K562 (cell line): Measurements from ENCODE around the gene CELF4. TPM values are rescaled to one million over a fixed set of nuclear protein-coding genes. Genes with fewer than 3 reads are reported as not detected.

Experiments used
- ATAC-seq: fragments of 200-7000 bp; cut with Tn5 transposase; 3 replicates; pipeline ENCODE4 v1.9.1; 2020; ENCODE audit warnings: moderate library complexity
- BruUV-seq: library from RNA; stranded (reverse); fragments of 400-500 nt; replicated peaks from 2 replicates; lab custom pipeline; 2021; lab: Mats Ljungman, UMichigan
- CTCF ChIA-PET: fragments of 300-600 bp; formaldehyde crosslinking; extraction: SDS; loops from one replicate; lab custom pipeline; 2021; ENCODE audit warnings: low intra/inter-chr PET ratio; lab: Yijun Ruan, JAX
- POLR2A ChIA-PET: fragments of 300-600, 350-650 bp; sonication (Branson Sonifier 250); formaldehyde crosslinking; extraction: SDS; loops from one replicate; lab custom pipeline; 2021; ENCODE audit warnings: antibody characterized with exemption, inconsistent platforms; lab: Yijun Ruan, JAX
- DNase-seq, 4 experiments: peaks; one replicate each; pipeline versions ENCODE4 v3.0.0 to v3.0.0-alpha.2; 2011 to 2018; ENCODE audit warnings: low spot score in 3 of 4, mixed read lengths in 3 of 4; ENCODE audit errors: extremely low read depth in 1 of 4
- FAIRE-seq: peaks from 2 replicates; lab custom pipeline; 2011; peaks lifted over from hg19 to GRCh38; lab: Jason Lieb, UNC
- H2AFZ ChIP-seq: 2 replicates; pipeline ENCODE4 v1.6.0; 2011; ENCODE audit warnings: low read depth, low read length, control low read depth, inconsistent platforms
- H3K27ac ChIP-seq: fragments of 200-600 bp; 3 replicates; pipeline ENCODE4 v1.8.0; 2011; ENCODE audit warnings: low read depth, mild to moderate bottlenecking, control low read depth, inconsistent platforms, low read length, moderate library complexity, mixed read lengths; ENCODE audit errors: extremely low read depth
- H3K27me3 ChIP-seq, 2 experiments: fragments of 300-600 bp in 1 of 2; 2 replicates in 1 of 2; 3 replicates in 1 of 2; pipeline versions ENCODE4 v1.6.0 to v1.8.0; 2011; ENCODE audit warnings: inconsistent platforms in 2 of 2, low read length in 2 of 2, mild to moderate bottlenecking in 1 of 2, mixed read lengths in 1 of 2, moderate library complexity in 1 of 2; ENCODE audit not compliant: control insufficient read depth in 2 of 2, insufficient read depth in 2 of 2
- H3K36me3 ChIP-seq: fragments of 300-600 bp; 3 replicates; pipeline ENCODE4 v1.8.0; 2011; ENCODE audit warnings: mild to moderate bottlenecking, low read length, inconsistent platforms; ENCODE audit not compliant: control insufficient read depth, insufficient read depth
- H3K4me1 ChIP-seq, 2 experiments: fragments of 200-600 bp in 1 of 2; replicated peaks in 1 of 2; 2 replicates in 1 of 2; 3 replicates in 1 of 2; pipeline versions ENCODE4 v1.5.1 to v1.8.0; 2011; ENCODE audit warnings: inconsistent platforms in 2 of 2, low read length in 2 of 2, mild to moderate bottlenecking in 1 of 2, mixed read lengths in 1 of 2, moderate library complexity in 1 of 2; ENCODE audit not compliant: control insufficient read depth in 2 of 2, insufficient read depth in 2 of 2
- H3K4me2 ChIP-seq: 2 replicates; pipeline ENCODE4 v1.6.1; 2011; ENCODE audit warnings: low read length, control low read depth, inconsistent platforms, mixed read lengths; ENCODE audit not compliant: insufficient read depth
- H3K4me3 ChIP-seq: fragments of 200-600 bp; sonication (generic), shearing (Covaris generic); 2 replicates; pipeline ENCODE4 v1.5.1; 2016; ENCODE audit warnings: control low read depth, inconsistent platforms
- H3K79me2 ChIP-seq: fragments of 200-600 bp; 3 replicates; pipeline ENCODE4 v1.8.0; 2011; ENCODE audit warnings: low read length, inconsistent platforms; ENCODE audit not compliant: control insufficient read depth, insufficient read depth
- H3K9ac ChIP-seq, 2 experiments: 2 replicates each; pipeline versions ENCODE4 v1.6.0 to v1.6.1; 2011; ENCODE audit warnings: low read depth in 2 of 2, low read length in 2 of 2, control low read depth in 1 of 2, inconsistent platforms in 1 of 2, mild to moderate bottlenecking in 1 of 2, mixed read lengths in 1 of 2; ENCODE audit not compliant: insufficient read depth in 1 of 2
- H3K9me1 ChIP-seq: one replicate; pipeline ENCODE4 v1.6.0; 2011; ENCODE audit warnings: inconsistent platforms, mild to moderate bottlenecking, low read length, moderate library complexity; ENCODE audit not compliant: control insufficient read depth, insufficient read depth
- H3K9me3 ChIP-seq: replicated peaks from 2 replicates; pipeline ENCODE4 v1.5.1; 2011; ENCODE audit warnings: low read depth, low read length, inconsistent platforms; ENCODE audit not compliant: control insufficient read depth, insufficient read depth
- H4K20me1 ChIP-seq: replicated peaks from 2 replicates; pipeline ENCODE4 v1.6.1; 2011; ENCODE audit warnings: low read length, inconsistent platforms, mixed read lengths; ENCODE audit not compliant: control insufficient read depth, insufficient read depth
- HNRNPLL ChIP-seq: fragments of 200-400 bp; formaldehyde crosslinking; IDR thresholded peaks from 2 replicates; pipeline ENCODE4 v1.6.1; 2017; ENCODE audit warnings: low read length, low read depth, mild to moderate bottlenecking; ENCODE audit not compliant: poor library complexity, severe bottlenecking
- MTF1 ChIP-seq: fragments of 250-450 bp; sonication (Bioruptor Pico); IDR thresholded peaks from 2 replicates; pipeline ENCODE4 v1.9.0; 2021; ENCODE audit warnings: moderate library complexity, mild to moderate bottlenecking, inconsistent platforms, borderline replicate concordance
- TCF15 ChIP-seq: fragments of 250-450 bp; sonication (Bioruptor Pico); IDR thresholded peaks from 2 replicates; pipeline ENCODE4 v1.8.0; 2022; ENCODE audit warnings: moderate library complexity, mild to moderate bottlenecking, inconsistent platforms
- THRA ChIP-seq: fragments of 450-650 bp; IDR thresholded peaks from 2 replicates; pipeline ENCODE4 v1.6.1; 2017; ENCODE audit warnings: mild to moderate bottlenecking, moderate library complexity
- ZNF121 ChIP-seq: sonication (generic); formaldehyde crosslinking; conservative IDR thresholded peaks from 2 replicates; pipeline ENCODE4 v1.8.0; 2022; ENCODE audit warnings: missing genetic modification reagents
- ZNF354B ChIP-seq: fragments of 250-450 bp; sonication (Bioruptor Pico); IDR thresholded peaks from 2 replicates; pipeline ENCODE4 v1.4.0; 2020
- ZNF512 ChIP-seq: IDR thresholded peaks from 2 replicates; pipeline ENCODE4 v1.6.1; 2016; ENCODE audit warnings: missing genetic modification characterization, missing compliant biosample characterization
- WGBS: fragments of 100-300 bp; shearing (Covaris generic); methylation state at CpG from one replicate; pipeline ENCODE4 v1.1.6; 2016; ENCODE audit warnings: low coverage, mixed read lengths; ENCODE audit not compliant: insufficient coverage; ENCODE audit errors: missing lambda C conversion rate; 5-methylcytosine and 5-hydroxymethylcytosine counted together
- in situ Hi-C: fragments of 300-500 bp; cut with MboI; formaldehyde crosslinking; loops from 4 replicates; pipeline ENCODE4 v1.15.0; 2018; ENCODE audit warnings: inconsistent platforms, mixed read lengths
- intact Hi-C: fragments of 100-400 bp; cut with micrococcal nuclease; formaldehyde crosslinking; loops from 2 replicates; pipeline ENCODE4 v1.14.2; 2022
- polyA plus RNA-seq, 8 experiments: library from polyadenylated mRNA; depleted of rRNA in 4 of 8; stranded (reverse) in 5 of 8; unstranded in 3 of 8; fragments of >200 nt; fragmentation: Nextera tagmentation in 2 of 8; fragmentation: Illumina TruSeq in 1 of 8; extraction: Ambion mirVana in 2 of 8; extraction: Trizol in 1 of 8; gene quantifications; 2 replicates each; pipeline versions ENCODE4 v1.2.1 to v1.2.3, GENCODE V29; 2011 to 2014; ENCODE audit warnings: inconsistent platforms in 1 of 8, missing spikeins in 1 of 8
- total RNA-seq, 7 experiments: library from RNA; depleted of rRNA in 6 of 7; stranded (reverse); fragments of >200 nt in 6 of 7; fragmentation: Illumina TruSeq in 2 of 7; extraction: Trizol in 2 of 7; gene quantifications; 2 replicates each; pipeline versions ENCODE4 v1.2.1 to v1.2.3, GENCODE V29; 2011 to 2021; ENCODE audit warnings: low replicate concordance in 1 of 7

CELF4 gene
- total and polyA plus RNA-seq, 9 of the 15 experiments (the other 6 are each of a cell fraction or from before 2014, with no cell fraction given) = 0.04 to 0.24 (median 0.07) TPM; not detected in 3

DNA sequence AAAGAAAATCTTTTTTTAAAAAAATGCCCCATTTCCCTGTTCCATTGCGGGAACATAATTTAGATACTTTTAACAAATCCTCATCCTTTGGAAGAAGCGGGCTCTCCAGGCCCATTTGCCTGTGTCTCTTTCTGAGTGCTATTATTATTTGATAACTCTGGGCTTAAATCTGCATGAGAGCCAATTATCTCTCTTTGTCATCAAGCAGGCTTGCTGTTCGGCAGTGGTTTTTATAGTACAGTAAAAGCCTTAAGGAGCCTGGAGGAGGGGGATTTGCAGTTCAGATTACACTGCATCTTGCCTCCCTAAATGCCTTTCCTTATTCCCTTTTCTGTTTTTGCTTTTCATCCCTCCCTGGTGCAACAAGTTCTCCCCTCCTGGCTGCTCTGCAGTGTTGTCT lies 50.6 kb downstream of the CELF4 start (continued):
- TF ChIP-seq THRA (no peak), ZNF354B (CRISPR knock-in tag) (no peak), ZNF121 (CRISPR knock-in tag) (no peak), HNRNPLL (no peak), TCF15 (CRISPR knock-in tag) (no peak)
- TF ChIP-seq, all 486 proteins: peak for 0

DNA sequence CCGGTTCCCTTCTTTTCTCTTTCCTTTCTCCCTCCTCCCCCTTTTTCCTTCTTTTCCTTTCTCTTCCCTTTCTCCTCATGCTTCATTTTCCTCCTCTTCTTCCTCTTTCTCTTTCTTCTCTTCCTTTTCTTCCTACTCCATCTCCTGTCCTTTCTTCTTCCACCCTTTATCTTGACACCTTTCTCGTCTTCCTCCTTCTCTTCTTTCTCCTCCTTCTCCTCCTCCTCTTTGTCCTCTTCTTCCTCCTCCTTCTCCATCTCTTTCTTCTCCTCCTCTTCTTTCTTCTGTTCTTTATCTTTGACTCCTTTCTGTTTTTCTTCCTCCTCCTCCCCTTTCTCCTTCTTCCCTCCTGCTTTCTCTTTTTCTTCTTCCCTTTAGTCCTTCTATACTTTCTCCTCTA lies 53.2 kb downstream of the CELF4 start:
- Histone ChIP-seq H3K4me3 (no peak overlapping the region), H3K9me1 (no peaks in the 10 kb centered on the region), H3K4me1 (no peaks in the 10 kb centered on the region), H3K9ac (no peak overlapping the region), H3K79me2 (no peaks in the 10 kb centered on the region), H3K9me3 (no peaks in the 10 kb centered on the region), H3K27ac (no peak overlapping the region), H3K27me3 (no peaks in the 10 kb centered on the region), H3K4me2 (no peak overlapping the region), H3K36me3 (no peaks in the 10 kb centered on the region), H2AFZ (no peak overlapping the region), H4K20me1 (no peaks in the 10 kb centered on the region)
- ChIA-PET POLR2A (no interaction called here), CTCF (no interaction called here)
- FAIRE-seq (no peak), ATAC-seq (no peak), DNase-seq (no peak)
- intact Hi-C loops = no loop called here
- peak; percentile 30; the same call in 1 of the 2 replicates for TF ChIP-seq ZNF512
- no peak for TF ChIP-seq MTF1
- 0% methylated on average over 2 of the region's 2 CpGs for WGBS
- BruUV-seq = no TSS peak
- in situ Hi-C loops = no loop called here
